ENCODE measurements around the gene PKDCC. TPM values are rescaled to one million over a fixed set of nuclear protein-coding genes. Genes with fewer than 3 reads are reported as not detected.

The PKDCC gene
- total and polyA plus RNA-seq, 10 of the 15 experiments (the other 5 are each of a cell fraction or from before 2014, with no cell fraction given): 0.13 to 10.2 (median 2.3) TPM

DNA sequence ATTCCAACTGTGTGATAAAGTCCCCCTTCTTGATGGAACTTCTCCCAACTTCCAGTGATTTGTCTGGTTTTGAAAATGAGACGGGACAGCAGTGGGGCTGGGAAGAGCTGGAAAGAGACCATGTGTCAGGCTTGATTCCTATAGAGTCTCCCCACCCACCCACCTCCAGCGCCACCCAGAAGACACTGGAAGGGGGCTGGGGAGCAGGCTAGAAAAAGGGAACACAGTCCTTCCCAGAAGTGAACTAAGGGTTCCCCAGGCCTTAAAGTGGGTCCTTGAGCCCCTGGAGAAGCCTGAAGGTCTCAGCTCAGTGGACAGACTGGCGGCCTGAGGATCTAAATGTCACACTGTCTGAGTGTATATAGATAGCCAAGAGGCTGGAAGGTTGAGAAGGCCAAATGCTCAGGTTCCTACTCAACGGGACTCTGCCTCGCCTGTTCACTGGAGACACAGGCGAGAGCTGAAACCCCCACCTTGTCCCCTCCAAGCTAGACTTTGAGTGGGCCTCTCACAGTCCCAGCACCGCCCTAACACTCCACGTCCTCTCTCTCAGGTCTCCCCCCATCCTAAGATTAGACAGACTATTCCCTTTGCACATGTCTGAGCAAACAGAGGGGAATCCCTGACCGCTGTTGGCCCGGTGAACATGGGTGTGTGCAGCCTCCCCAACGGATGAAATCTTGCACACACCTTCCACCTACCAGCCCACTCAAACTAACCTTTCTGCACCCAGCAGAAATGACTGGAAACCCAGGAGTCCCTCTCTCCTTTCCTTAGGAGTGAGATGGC, 1.6 kb downstream of the PKDCC start:
- intact Hi-C loops (cut with micrococcal nuclease; ENCODE audit: unreplicated experiment): no loop called here
- DNase-seq (ENCODE audit: low read depth, low spot score) (no peak), ATAC-seq (no peak), FAIRE-seq (no peak)
- Histone ChIP-seq H3K9me3 (replicated peaks; ENCODE audit: control insufficient read depth, insufficient read depth, low read length) (no peaks in the 10 kb centered on the region), H2AFZ (ENCODE audit: control insufficient read depth, low read depth, low read length) (no peak overlapping the region), H3K9ac (ENCODE audit: control insufficient read depth, insufficient read depth, low read length) (no peak overlapping the region), H3K36me3 (ENCODE audit: control insufficient read depth in 2 of 2, insufficient read depth in 2 of 2, low read length in 1 of 2) (no peaks in the 10 kb centered on the region), H3K27me3 (replicated peaks in 1 of 2; ENCODE audit: control insufficient read depth in 2 of 2, insufficient read depth in 2 of 2, low read length in 1 of 2) (peaks cover 13 to 15% of the 10 kb centered on the region in 2 experiments), H3K4me3 (no peak overlapping the region), H3K79me2 (ENCODE audit: control insufficient read depth, insufficient read depth, low read length) (no peaks in the 10 kb centered on the region), H4K20me1 (ENCODE audit: control insufficient read depth, insufficient read depth) (no peaks in the 10 kb centered on the region), H3K4me1 (ENCODE audit: control insufficient read depth, insufficient read depth, low read length) (no peaks in the 10 kb centered on the region), H3K27ac (ENCODE audit: control insufficient read depth, insufficient read depth) (no peak overlapping the region), H3K4me2 (ENCODE audit: control insufficient read depth, insufficient read depth) (no peak overlapping the region)
- no TSS peak for BruUV-seq (replicated peaks)
- in situ Hi-C loops (cut with MboI): no loop called here
- TF ChIP-seq RELA (IDR thresholded peaks at IDR 0.05; ENCODE audit: borderline replicate concordance, partially characterized antibody) (no peak), ZZZ3 (IDR thresholded peaks at IDR 0.05; ENCODE audit: control insufficient read depth, insufficient read length, low read depth) (no peak), CBX3 (IDR thresholded peaks at IDR 0.05; ENCODE audit: borderline replicate concordance, low read depth) (no peak), BHLHE40 (IDR thresholded peaks at IDR 0.05; ENCODE audit: borderline replicate concordance in 1 of 2, low read depth in 2 of 2, low read length in 1 of 2) (no peak), HDAC2 (IDR thresholded peaks at IDR 0.05) (no peak), MEF2A (IDR thresholded peaks at IDR 0.05; ENCODE audit: insufficient read depth, low read depth, low read length) (no peak), RCOR1 (conservative IDR thresholded peaks at IDR 0.05; ENCODE audit: low read depth, low read length) (no peak), NFYB (IDR thresholded peaks at IDR 0.05; ENCODE audit: insufficient read depth, low read depth, low read length) (no peak), PAX5 (IDR thresholded peaks at IDR 0.05; ENCODE audit: borderline replicate concordance, low read depth, low read length) (no peak), TCF3 (IDR thresholded peaks at IDR 0.05; ENCODE audit: borderline replicate concordance, insufficient read depth, low read depth, low read length) (no peak), EP300 (IDR thresholded peaks at IDR 0.05; ENCODE audit: borderline replicate concordance in 1 of 2, control insufficient read depth in 1 of 2, low read depth in 2 of 2, low read length in 2 of 2) (no peak), SREBF2 (IDR thresholded peaks at IDR 0.05; ENCODE audit: low read length) (no peak)
- TF ChIP-seq, protein P1, sequence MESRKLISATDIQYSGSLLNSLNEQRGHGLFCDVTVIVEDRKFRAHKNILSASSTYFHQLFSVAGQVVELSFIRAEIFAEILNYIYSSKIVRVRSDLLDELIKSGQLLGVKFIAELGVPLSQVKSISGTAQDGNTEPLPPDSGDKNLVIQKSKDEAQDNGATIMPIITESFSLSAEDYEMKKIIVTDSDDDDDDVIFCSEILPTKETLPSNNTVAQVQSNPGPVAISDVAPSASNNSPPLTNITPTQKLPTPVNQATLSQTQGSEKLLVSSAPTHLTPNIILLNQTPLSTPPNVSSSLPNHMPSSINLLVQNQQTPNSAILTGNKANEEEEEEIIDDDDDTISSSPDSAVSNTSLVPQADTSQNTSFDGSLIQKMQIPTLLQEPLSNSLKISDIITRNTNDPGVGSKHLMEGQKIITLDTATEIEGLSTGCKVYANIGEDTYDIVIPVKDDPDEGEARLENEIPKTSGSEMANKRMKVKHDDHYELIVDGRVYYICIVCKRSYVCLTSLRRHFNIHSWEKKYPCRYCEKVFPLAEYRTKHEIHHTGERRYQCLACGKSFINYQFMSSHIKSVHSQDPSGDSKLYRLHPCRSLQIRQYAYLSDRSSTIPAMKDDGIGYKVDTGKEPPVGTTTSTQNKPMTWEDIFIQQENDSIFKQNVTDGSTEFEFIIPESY (IDR thresholded peaks at IDR 0.05): no peak
- TF ChIP-seq, protein P2, sequence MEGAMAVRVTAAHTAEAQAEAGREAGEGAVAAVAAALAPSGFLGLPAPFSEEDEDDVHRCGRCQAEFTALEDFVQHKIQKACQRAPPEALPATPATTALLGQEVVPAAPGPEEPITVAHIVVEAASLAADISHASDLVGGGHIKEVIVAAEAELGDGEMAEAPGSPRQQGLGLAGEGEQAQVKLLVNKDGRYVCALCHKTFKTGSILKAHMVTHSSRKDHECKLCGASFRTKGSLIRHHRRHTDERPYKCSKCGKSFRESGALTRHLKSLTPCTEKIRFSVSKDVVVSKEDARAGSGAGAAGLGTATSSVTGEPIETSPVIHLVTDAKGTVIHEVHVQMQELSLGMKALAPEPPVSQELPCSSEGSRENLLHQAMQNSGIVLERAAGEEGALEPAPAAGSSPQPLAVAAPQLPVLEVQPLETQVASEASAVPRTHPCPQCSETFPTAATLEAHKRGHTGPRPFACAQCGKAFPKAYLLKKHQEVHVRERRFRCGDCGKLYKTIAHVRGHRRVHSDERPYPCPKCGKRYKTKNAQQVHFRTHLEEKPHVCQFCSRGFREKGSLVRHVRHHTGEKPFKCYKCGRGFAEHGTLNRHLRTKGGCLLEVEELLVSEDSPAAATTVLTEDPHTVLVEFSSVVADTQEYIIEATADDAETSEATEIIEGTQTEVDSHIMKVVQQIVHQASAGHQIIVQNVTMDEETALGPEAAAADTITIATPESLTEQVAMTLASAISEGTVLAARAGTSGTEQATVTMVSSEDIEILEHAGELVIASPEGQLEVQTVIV (IDR thresholded peaks at IDR 0.05; ENCODE audit: borderline replicate concordance, partially characterized antibody): no peak
- ChIA-PET RAD21 (ENCODE audit: unreplicated experiment) (no interaction called here), POLR2A (no interaction called here), SMC1A (ENCODE audit: uncharacterized antibody, unreplicated experiment) (no interaction called here), CTCF (no interaction called here)
- 28% methylated on average over 11 of the region's 11 CpGs for WGBS (ENCODE audit: insufficient coverage, insufficient replicate concordance, low lambda C conversion rate, missing lambda C conversion rate)
